CD4-positive, alpha-beta T cell (primary cell): ENCODE measurements around the gene MAP3K21. TPM values are rescaled to one million over a fixed set of nuclear protein-coding genes. Genes with fewer than 3 reads are reported as not detected.

Experiments
- ATAC-seq: fragments of 200-7000 bp; cut with Tn5 transposase; one replicate; pipeline ENCODE4 v1.10.0; 2022; ENCODE audit warnings: mild to moderate bottlenecking; ENCODE audit not compliant: poor library complexity
- CTCF ChIA-PET: fragments of 350-600 bp; sonication (Branson Sonifier 250); formaldehyde crosslinking; loops from one replicate; lab custom pipeline; 2021; ENCODE audit warnings: antibody characterized with exemption, inconsistent platforms; lab: Charles Lee
- POLR2A ChIA-PET: fragments of 350-600 bp; sonication (Branson Sonifier 250); formaldehyde crosslinking; loops from one replicate; lab custom pipeline; 2021; ENCODE audit warnings: antibody characterized with exemption, inconsistent platforms; lab: Charles Lee
- DNase-seq, 14 experiments: peaks; one replicate each; pipeline ENCODE4 v3.0.0-alpha.2; 2013 to 2020; ENCODE audit warnings: mixed read lengths in 2 of 14
- H3K27ac ChIP-seq, 2 donors: one replicate each; pipeline versions ENCODE4 v1.5.1 to v1.7.0; 2013; ENCODE audit warnings: low read length in 2 of 2, low read depth in 1 of 2, mild to moderate bottlenecking in 1 of 2
- H3K27me3 ChIP-seq, 2 experiments: 1 replicate in 1 of 2; 2 replicates in 1 of 2; pipeline versions ENCODE4 v1.6.1 to v1.7.0; 2013; ENCODE audit warnings: low read length in 2 of 2, control low read depth in 1 of 2, mild to moderate bottlenecking in 1 of 2, moderate library complexity in 1 of 2; ENCODE audit not compliant: insufficient read depth in 2 of 2, control insufficient read depth in 1 of 2
- H3K36me3 ChIP-seq: one replicate; pipeline ENCODE4 v1.6.1; 2013; ENCODE audit warnings: low read length, control low read depth; ENCODE audit not compliant: insufficient read depth
- H3K4me1 ChIP-seq: one replicate; pipeline ENCODE4 v1.6.1; 2013; ENCODE audit warnings: low read length, control low read depth; ENCODE audit not compliant: insufficient read depth
- H3K4me3 ChIP-seq: one replicate; pipeline ENCODE4 v1.5.1; 2013; ENCODE audit warnings: mild to moderate bottlenecking, low read length, moderate library complexity
- H3K9me3 ChIP-seq, 2 experiments: 1 replicate in 1 of 2; 2 replicates in 1 of 2; pipeline versions ENCODE4 v1.6.1 to v1.7.0; 2013; ENCODE audit warnings: low read length in 2 of 2, mild to moderate bottlenecking in 2 of 2, control low read depth in 1 of 2, moderate library complexity in 1 of 2; ENCODE audit not compliant: control insufficient read depth in 1 of 2, insufficient read depth in 1 of 2
- H3K27ac Mint-ChIP-seq: one replicate; pipeline ENCODE4 v1.8.0; 2020; ENCODE audit warnings: mixed read lengths
- H3K27me3 Mint-ChIP-seq: one replicate; pipeline ENCODE4 v1.8.0; 2021; ENCODE audit warnings: mixed read lengths
- H3K36me3 Mint-ChIP-seq: one replicate; pipeline ENCODE4 v1.8.0; 2021; ENCODE audit warnings: low read depth, mixed read lengths
- H3K4me1 Mint-ChIP-seq: one replicate; pipeline ENCODE4 v1.8.0; 2021; ENCODE audit warnings: low read depth, mixed read lengths
- H3K4me3 Mint-ChIP-seq: one replicate; pipeline ENCODE4 v1.8.0; 2020; ENCODE audit warnings: mild to moderate bottlenecking, mixed read lengths
- H3K9me3 Mint-ChIP-seq: one replicate; pipeline ENCODE4 v1.8.0; 2020; ENCODE audit warnings: mixed read lengths
- CTCF ChIP-seq: fragments of 200-600 bp; IDR thresholded peaks from one replicate; pipeline ENCODE4 v1.8.0; 2022; ENCODE audit warnings: antibody characterized with exemption, mild to moderate bottlenecking
- intact Hi-C, 2 experiments: fragments of 100-400 bp; cut with DNase I in 1 of 2; cut with micrococcal nuclease in 1 of 2; formaldehyde crosslinking; loops; one replicate each; pipeline versions ENCODE4 v1.15.1 to v1.9.0; 2023 to 2025; cut with DNase I, micrococcal nuclease
- total RNA-seq, 174 experiments: library from RNA in 2 of 174; stranded (reverse) in 2 of 174; gene quantifications; one replicate each; pipeline ENCODE4 v1.2.3 and lab custom pipeline; 2021 to 2026

Gene MAP3K21
- total RNA-seq, 2 experiments from 2014 or later: 0.95 to 0.99 TPM

DNA sequence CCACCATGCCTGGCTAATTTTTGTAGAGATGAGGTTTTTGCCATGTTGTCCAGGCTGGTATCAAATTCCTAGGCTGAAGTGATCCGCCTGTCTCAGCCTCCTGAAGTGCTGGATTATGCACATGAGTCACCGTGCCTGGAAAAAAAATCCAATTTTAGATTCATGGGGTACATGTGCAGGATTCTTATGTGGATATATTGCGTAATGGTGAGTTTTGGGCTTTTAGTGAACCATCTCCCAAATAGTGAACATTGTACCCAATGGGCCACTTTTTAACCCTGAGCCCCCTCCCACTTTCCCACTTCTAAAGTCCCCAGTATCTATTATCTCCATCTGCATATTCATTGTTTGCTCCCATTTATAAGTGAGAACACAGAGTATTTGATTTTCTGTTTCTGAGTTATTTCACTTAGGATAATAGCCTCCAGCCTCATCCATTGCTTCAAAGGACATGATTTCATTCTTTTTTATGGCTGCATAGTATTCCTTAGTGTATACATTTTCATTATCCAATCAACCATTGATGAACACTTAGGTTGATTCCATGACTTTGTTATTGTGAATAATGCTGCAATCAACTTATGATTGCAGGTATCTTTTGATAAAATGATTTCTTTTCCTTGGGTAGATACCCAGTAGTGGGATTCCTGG lies 104.4 kb downstream of the MAP3K21 start:
- ATAC-seq (no peak), DNase-seq (no peak)
- Histone ChIP-seq H3K27me3 (peaks cover 0 to 16% of the 10 kb centered on the region in 2 experiments), H3K9me3 (no peaks in the 10 kb centered on the region), H3K36me3 (no peaks in the 10 kb centered on the region), H3K4me3 (no peak overlapping the region), H3K27ac (no peak overlapping the region), H3K4me1 (no peaks in the 10 kb centered on the region)
- no peaks in the 10 kb centered on the region for H3K36me3 Mint-ChIP-seq
- CTCF ChIA-PET: no interaction called here
- POLR2A ChIA-PET: no interaction called here
- no peaks in the 10 kb centered on the region for H3K9me3 Mint-ChIP-seq
- H3K27ac Mint-ChIP-seq: no peak overlapping the region
- intact Hi-C loops: no loop called here
- TF ChIP-seq CTCF: no peak
- no peaks in the 10 kb centered on the region for H3K4me1 Mint-ChIP-seq
- H3K27me3 Mint-ChIP-seq: peaks cover 54% of the 10 kb centered on the region
- H3K4me3 Mint-ChIP-seq: no peak overlapping the region

DNA sequence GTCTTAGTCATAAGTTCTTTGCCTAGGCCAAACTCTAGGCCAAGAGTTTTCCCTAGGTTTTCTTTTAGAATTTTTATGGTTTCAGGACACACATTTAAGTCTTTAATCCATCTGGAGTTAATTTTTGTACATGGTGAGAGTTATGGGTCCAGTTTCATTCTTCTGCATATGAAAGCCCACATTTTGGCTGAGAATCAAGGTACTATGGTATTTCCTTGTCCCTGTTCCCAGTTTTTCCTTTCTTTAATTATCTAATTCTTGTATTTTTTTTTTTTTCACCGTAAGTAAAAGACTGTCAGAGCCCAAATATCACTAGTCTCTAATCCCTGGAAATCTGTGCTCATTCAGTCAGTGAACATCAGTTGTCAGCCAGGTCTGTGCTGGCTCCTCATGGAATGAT lies 105.4 kb downstream of the MAP3K21 start:
- Mint-ChIP-seq H3K4me1 (no peaks in the 10 kb centered on the region), H3K4me3 (no peak overlapping the region), H3K36me3 (no peaks in the 10 kb centered on the region), H3K9me3 (no peaks in the 10 kb centered on the region), H3K27me3 (peaks cover 43% of the 10 kb centered on the region), H3K27ac (no peak overlapping the region)
- Histone ChIP-seq H3K27me3 (peaks cover 0 to 8% of the 10 kb centered on the region in 2 experiments), H3K4me3 (no peak overlapping the region), H3K27ac (no peak overlapping the region), H3K4me1 (no peaks in the 10 kb centered on the region), H3K9me3 (no peaks in the 10 kb centered on the region), H3K36me3 (no peaks in the 10 kb centered on the region)
- no peak for TF ChIP-seq CTCF
- intact Hi-C loops: no loop called here
- DNase-seq: no peak
- ChIA-PET CTCF (no interaction called here), POLR2A (no interaction called here)
- no peak for ATAC-seq

DNA sequence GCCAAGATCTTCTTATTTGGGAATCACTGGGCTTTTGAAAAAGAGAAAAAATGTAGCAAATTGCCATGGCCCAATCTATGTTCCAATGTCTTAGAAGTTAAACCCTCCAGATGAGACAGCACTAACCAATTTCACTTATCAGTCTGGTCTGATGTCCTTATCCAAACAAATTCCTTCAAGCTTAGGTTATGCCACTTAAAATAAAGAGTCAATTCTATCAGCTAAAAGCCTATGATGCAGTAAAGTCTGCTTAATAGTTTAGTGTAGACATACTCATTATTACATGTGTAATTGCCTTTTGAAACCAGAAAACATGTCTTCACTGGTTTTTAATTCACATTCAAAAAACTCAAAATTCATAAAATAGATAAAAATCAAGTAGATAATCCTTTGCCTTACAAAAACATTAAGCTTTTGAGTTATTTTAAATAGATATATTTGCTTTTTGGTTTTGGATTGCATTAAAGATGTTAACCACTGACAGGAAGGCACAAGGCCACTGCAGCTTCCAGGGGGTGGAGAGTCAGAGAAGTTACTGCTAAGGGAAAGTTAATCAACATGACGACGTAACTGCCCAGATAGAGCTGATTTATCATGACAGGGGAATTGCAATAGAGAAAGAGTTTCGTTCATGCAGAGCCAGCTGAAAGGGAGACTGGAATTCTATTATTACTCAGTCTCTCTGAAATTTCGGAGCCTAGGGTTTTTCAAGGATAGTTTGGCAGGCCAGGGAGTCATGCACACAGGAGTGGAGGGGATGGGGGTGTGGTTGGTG lies 106.1 kb downstream of the MAP3K21 start:
- POLR2A ChIA-PET: no interaction called here
- H3K27me3 ChIP-seq: peaks cover 0 to 8% of the 10 kb centered on the region in 2 experiments
- H3K4me3 ChIP-seq: no peak overlapping the region
- ATAC-seq (no peak), DNase-seq (no peak)
- peaks cover 36% of the 10 kb centered on the region for H3K27me3 Mint-ChIP-seq
- H3K36me3 Mint-ChIP-seq: no peaks in the 10 kb centered on the region
- H3K4me1 Mint-ChIP-seq: no peaks in the 10 kb centered on the region
- no peaks in the 10 kb centered on the region for H3K36me3 ChIP-seq
- intact Hi-C loops: no loop called here
- H3K27ac ChIP-seq: no peak overlapping the region
- H3K4me1 ChIP-seq: no peaks in the 10 kb centered on the region
- H3K9me3 ChIP-seq: no peaks in the 10 kb centered on the region
- H3K9me3 Mint-ChIP-seq: no peaks in the 10 kb centered on the region
- CTCF ChIA-PET: no interaction called here
- no peak overlapping the region for H3K4me3 Mint-ChIP-seq
- H3K27ac Mint-ChIP-seq: no peak overlapping the region
- TF ChIP-seq CTCF: no peak

Other genes with a start within 250 kb of the MAP3K21 start
- 10 to 100 TPM; 46.4 to 49.4 TPM for gene PCNX2, start 32.0 kb upstream of the MAP3K21 start, total RNA-seq